DOHH2 (cell line): ENCODE measurements around the gene PDE6B.

Experiments used
- H3F3A ChIP-seq: fragments of 200-600 bp; sonication (generic), shearing (Covaris generic); 2 replicates; pipeline ENCODE4 v1.6.0; 2016; ENCODE audit warnings: antibody characterized with exemption, mild to moderate bottlenecking; ENCODE audit not compliant: control insufficient read depth, insufficient read depth
- H3K27ac ChIP-seq: fragments of 200-600 bp; sonication (generic); 2 replicates; pipeline ENCODE4 v1.5.1; 2014; ENCODE audit warnings: low read depth, mild to moderate bottlenecking, low read length, moderate library complexity
- H3K27me3 ChIP-seq: fragments of 200-600 bp; sonication (generic); 2 replicates; pipeline ENCODE4 v1.6.1; 2014; ENCODE audit warnings: mild to moderate bottlenecking, low read length, mixed read lengths; ENCODE audit not compliant: control insufficient read depth
- H3K36me3 ChIP-seq: fragments of 200-600 bp; sonication (generic); 2 replicates; pipeline ENCODE4 v1.6.1; 2014; ENCODE audit warnings: mild to moderate bottlenecking, low read length, moderate library complexity, mixed read lengths; ENCODE audit not compliant: control insufficient read depth
- H3K4me1 ChIP-seq: fragments of 200-600 bp; sonication (generic); 2 replicates; pipeline ENCODE4 v1.6.1; 2014; ENCODE audit warnings: mild to moderate bottlenecking, low read length, mixed read lengths; ENCODE audit not compliant: control insufficient read depth
- H3K4me2 ChIP-seq: fragments of 200-600 bp; sonication (generic); 2 replicates; pipeline ENCODE4 v1.6.0; 2014; ENCODE audit warnings: mild to moderate bottlenecking, low read length, moderate library complexity
- H3K4me3 ChIP-seq: fragments of 200-600 bp; sonication (generic); 2 replicates; pipeline ENCODE4 v1.5.1; 2014; ENCODE audit warnings: mild to moderate bottlenecking, low read length, mixed read lengths
- H3K79me2 ChIP-seq: fragments of 200-600 bp; sonication (generic); 2 replicates; pipeline ENCODE4 v1.6.1; 2014; ENCODE audit warnings: mild to moderate bottlenecking, low read length, mixed read lengths; ENCODE audit not compliant: control insufficient read depth
- H3K9me2 ChIP-seq: fragments of 200-600 bp; sonication (generic); replicated peaks from 2 replicates; pipeline ENCODE4 v1.6.1; 2014; ENCODE audit warnings: mild to moderate bottlenecking, low read length, mixed read lengths; ENCODE audit not compliant: control insufficient read depth
- H3K9me3 ChIP-seq: fragments of 200-600 bp; sonication (generic); 2 replicates; pipeline ENCODE4 v1.6.1; 2014; ENCODE audit warnings: antibody characterized with exemption, low read length, mixed read lengths; ENCODE audit not compliant: control insufficient read depth, insufficient read depth
- H4K20me1 ChIP-seq: fragments of 200-600 bp; sonication (generic); 2 replicates; pipeline ENCODE4 v1.6.0; 2014; ENCODE audit warnings: low read depth, mild to moderate bottlenecking, antibody characterized with exemption, low read length, moderate library complexity; ENCODE audit not compliant: control insufficient read depth, insufficient read depth
- CTCF ChIP-seq: fragments of 200-600 bp; sonication (generic); IDR thresholded peaks from one replicate; pipeline ENCODE4 v1.5.1; 2014; ENCODE audit warnings: antibody characterized with exemption, mild to moderate bottlenecking, low read depth, low read length; ENCODE audit not compliant: poor library complexity, severe bottlenecking
- EZH2phosphoT487 ChIP-seq: fragments of 200-600 bp; sonication (generic); IDR thresholded peaks from 2 replicates; pipeline ENCODE4 v1.6.1; 2017; ENCODE audit warnings: borderline replicate concordance, mild to moderate bottlenecking, antibody characterized with exemption, low read length, moderate library complexity, mixed read lengths

Gene PDE6B

GRCh38 chr4:651884-652642, 26.7 kb downstream of the PDE6B start:
- Histone ChIP-seq H3K27me3 (no peaks in the 10 kb centered on the region), H3K4me3 (no peak overlapping the region), H4K20me1 (no peaks in the 10 kb centered on the region), H3K27ac (no peak overlapping the region), H3K9me3 (no peaks in the 10 kb centered on the region), H3K9me2 (no peaks in the 10 kb centered on the region), H3K36me3 (no peaks in the 10 kb centered on the region), H3K4me2 (no peak overlapping the region), H3K79me2 (no peaks in the 10 kb centered on the region), H3K4me1 (no peaks in the 10 kb centered on the region), H3F3A (no peaks in the 10 kb centered on the region)
- TF ChIP-seq EZH2phosphoT487 (no peak), CTCF (no peak)

GRCh38 chr4:653080-653821, 27.9 kb downstream of the PDE6B start:
- Histone ChIP-seq H3K4me2 (no peak overlapping the region), H4K20me1 (no peaks in the 10 kb centered on the region), H3K27me3 (no peaks in the 10 kb centered on the region), H3K9me2 (no peaks in the 10 kb centered on the region), H3K4me3 (no peak overlapping the region), H3K4me1 (no peaks in the 10 kb centered on the region), H3K9me3 (peaks cover 4% of the 10 kb centered on the region; the same call in 1 of the 2 replicates), H3K27ac (no peak overlapping the region), H3F3A (no peaks in the 10 kb centered on the region), H3K36me3 (no peaks in the 10 kb centered on the region), H3K79me2 (no peaks in the 10 kb centered on the region)
- TF ChIP-seq EZH2phosphoT487 = no peak
- no peak for TF ChIP-seq CTCF

GRCh38 chr4:653831-654502, 28.6 kb downstream of the PDE6B start:
- no peaks in the 10 kb centered on the region for H3K9me2 ChIP-seq

More at GRCh38 chr4:653831-654502, 28.6 kb downstream of the PDE6B start:
- H4K20me1 ChIP-seq = no peaks in the 10 kb centered on the region
- no peaks in the 10 kb centered on the region for H3K36me3 ChIP-seq
- no peaks in the 10 kb centered on the region for H3K79me2 ChIP-seq
- H3K4me3 ChIP-seq = no peak overlapping the region
- H3K4me1 ChIP-seq = no peaks in the 10 kb centered on the region
- H3K4me2 ChIP-seq = no peak overlapping the region
- H3K9me3 ChIP-seq = peaks cover 7% of the 10 kb centered on the region; the same call in 1 of the 2 replicates
- no peak overlapping the region for H3K27ac ChIP-seq
- TF ChIP-seq EZH2phosphoT487 (no peak), CTCF (no peak)
- H3K27me3 ChIP-seq = no peaks in the 10 kb centered on the region
- no peaks in the 10 kb centered on the region for H3F3A ChIP-seq
